Measurements from ENCODE around the gene TIPIN.
"Not testable (repeated sequence)": the region's sequence is repeated elsewhere in the genome, so short reads cannot be mapped to it uniquely, and the experiment has no call there.

The TIPIN gene, protein sequence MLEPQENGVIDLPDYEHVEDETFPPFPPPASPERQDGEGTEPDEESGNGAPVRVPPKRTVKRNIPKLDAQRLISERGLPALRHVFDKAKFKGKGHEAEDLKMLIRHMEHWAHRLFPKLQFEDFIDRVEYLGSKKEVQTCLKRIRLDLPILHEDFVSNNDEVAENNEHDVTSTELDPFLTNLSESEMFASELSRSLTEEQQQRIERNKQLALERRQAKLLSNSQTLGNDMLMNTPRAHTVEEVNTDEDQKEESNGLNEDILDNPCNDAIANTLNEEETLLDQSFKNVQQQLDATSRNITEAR

DNA sequence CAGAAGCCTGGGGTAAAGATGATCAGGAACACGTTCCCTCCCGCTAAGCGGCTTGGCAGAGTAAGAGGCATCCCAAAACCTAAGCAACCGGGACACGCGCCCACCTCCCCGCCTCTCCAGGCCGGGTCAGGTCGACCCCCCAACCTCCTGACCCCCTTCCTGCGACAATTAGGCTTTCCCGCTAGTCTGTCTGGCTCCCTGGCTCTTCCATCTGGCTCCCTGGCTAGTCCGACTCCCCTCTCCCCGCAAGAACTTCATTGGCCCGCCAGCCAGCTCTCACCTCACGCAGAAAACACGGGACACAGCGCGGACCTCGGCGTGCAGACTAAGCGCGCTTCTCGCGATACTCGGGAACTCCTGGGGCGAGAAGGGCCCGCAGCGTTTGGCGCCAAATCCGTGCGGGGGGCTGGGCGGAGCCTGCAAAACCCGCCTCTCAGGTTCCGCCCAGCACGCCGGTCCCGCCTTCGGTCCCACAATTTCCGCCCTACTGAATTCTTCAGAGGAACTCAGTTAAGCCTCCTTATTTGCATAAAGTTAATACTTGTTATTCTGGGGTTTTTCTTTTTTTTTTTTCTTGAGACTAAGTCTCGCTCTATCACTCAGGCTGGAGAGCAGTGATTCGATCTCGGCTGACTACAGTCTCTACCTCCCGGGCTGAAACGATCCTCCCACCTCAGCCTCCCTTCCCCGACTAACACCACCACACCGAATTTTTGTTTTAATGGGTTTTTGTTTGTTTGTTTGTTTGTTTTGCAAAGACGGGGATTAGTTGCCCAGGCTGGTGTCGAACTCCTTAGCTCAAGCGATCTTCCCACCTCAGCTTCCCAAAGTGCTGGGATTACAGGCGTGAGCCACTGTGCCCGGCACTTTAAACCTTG, at the start of gene TIPIN:
Gene TIPIN, minus strand, starts transcription at position 327 of the 878 bp plus-strand sequence. CDS start 3,738 bp downstream, outside the sequence.
- Mint-ChIP-seq H3K27ac (peak within 1 kb of the TSS; percentile 100), H3K27me3 (no peaks in the 10 kb centered on the region), H3K4me3 (peak within 1 kb of the TSS; percentile 98), H3K9me3 (no peaks in the 10 kb centered on the region), H3K36me3 (peaks cover 3% of the 10 kb centered on the region), H3K4me1 (peaks cover 27% of the 10 kb centered on the region)

DNA sequence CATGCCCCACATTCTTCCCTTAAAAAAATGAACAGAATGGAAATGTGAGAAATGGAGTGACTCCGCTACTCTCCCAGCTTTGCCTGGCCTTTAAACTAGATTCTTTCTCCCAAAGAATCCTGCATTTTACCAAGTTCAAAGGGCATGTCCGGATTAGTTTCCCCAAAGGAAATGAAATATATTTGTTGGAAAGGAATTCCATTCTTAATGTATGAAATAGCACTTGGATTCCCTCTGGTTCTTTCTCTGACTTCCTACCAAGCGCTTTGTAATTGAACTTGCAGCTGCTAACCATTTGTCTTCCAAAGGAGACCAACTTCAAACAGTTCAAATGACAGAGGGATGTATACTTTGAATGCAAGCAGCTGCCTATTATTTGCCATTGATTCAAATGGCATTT, 49.1 kb upstream of the TIPIN start:
- H3K27ac Mint-ChIP-seq: no peak overlapping the region
- peaks cover 10% of the 10 kb centered on the region for H3K36me3 Mint-ChIP-seq
- H3K27me3 Mint-ChIP-seq: no peaks in the 10 kb centered on the region
- peaks cover 94% of the 10 kb centered on the region for H3K4me1 Mint-ChIP-seq
- no peaks in the 10 kb centered on the region for H3K9me3 Mint-ChIP-seq
- H3K4me3 Mint-ChIP-seq: no peak overlapping the region

DNA sequence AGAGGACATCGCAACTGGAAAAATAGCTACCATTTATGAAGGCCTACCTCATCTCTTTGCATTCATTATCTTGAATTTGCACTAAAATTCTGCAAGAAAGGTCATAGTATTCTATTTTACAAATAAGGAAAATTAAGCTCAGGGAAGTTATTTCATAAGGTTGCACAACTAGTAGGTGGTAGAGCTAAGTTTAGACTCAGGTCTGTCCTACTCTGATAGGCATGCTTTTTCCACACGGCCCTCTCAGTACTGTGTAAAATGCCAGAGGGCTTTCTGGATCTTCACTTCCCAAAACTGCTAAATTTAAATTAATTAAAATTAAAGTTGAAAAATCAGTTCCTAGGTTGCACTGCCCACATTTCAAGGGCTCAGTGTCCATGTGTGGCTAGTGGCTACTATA, 48.5 kb upstream of the TIPIN start:
- Mint-ChIP-seq H3K9me3 (no peaks in the 10 kb centered on the region), H3K36me3 (peaks cover 13% of the 10 kb centered on the region), H3K27me3 (no peaks in the 10 kb centered on the region), H3K4me3 (peak overlapping the region; percentile 66), H3K4me1 (peaks cover 94% of the 10 kb centered on the region), H3K27ac (no peak overlapping the region)

DNA sequence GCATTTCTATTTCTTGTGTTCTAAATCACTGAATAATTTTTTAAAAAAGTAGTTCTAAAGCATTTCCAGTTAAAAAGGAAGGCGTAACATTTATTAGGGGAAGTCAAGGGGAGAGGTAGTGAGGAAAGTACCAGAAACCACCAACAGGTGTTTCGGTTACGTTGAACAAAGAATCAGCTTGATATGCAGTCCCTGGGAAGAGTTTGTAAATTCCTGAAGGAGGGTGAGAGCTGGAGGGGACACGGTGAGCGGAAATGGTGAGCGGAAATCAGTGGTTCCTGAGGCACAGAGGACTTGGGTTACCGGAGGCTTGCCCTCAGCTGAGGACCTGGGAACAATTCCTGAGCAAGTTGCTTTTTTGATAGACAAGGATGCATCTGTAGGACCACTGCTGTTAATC, 48.0 kb upstream of the TIPIN start:
- Mint-ChIP-seq H3K36me3 (peaks cover 11% of the 10 kb centered on the region), H3K27me3 (no peaks in the 10 kb centered on the region), H3K4me1 (peaks cover 90% of the 10 kb centered on the region), H3K4me3 (peak overlapping the region; percentile 66), H3K27ac (no peak overlapping the region), H3K9me3 (no peaks in the 10 kb centered on the region)

DNA sequence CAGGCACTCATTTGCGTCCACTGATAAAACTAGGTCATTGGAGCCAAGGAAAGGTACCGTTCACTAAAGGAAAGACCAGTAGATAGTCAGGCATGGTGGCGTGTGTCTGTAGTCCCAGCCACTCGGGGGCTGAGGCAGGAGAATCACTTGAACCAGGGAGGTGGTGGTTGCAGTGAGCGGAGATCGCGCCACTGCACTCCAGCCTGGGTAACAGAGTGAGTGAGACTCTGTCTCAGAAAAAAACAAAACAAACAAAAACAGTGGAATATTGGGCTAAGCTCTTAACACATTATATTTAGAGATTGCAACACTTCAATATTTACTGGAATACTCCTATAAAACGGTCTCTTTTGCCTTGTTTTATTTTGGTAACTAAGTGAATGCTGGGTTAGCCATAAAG, 47.6 kb upstream of the TIPIN start:
- peaks cover 86% of the 10 kb centered on the region for H3K4me1 Mint-ChIP-seq
- H3K4me3 Mint-ChIP-seq: peak overlapping the region; percentile 66
- H3K27me3 Mint-ChIP-seq: no peaks in the 10 kb centered on the region
- H3K36me3 Mint-ChIP-seq: peaks cover 11% of the 10 kb centered on the region
- H3K27ac Mint-ChIP-seq: no peak overlapping the region
- H3K9me3 Mint-ChIP-seq: no peaks in the 10 kb centered on the region

DNA sequence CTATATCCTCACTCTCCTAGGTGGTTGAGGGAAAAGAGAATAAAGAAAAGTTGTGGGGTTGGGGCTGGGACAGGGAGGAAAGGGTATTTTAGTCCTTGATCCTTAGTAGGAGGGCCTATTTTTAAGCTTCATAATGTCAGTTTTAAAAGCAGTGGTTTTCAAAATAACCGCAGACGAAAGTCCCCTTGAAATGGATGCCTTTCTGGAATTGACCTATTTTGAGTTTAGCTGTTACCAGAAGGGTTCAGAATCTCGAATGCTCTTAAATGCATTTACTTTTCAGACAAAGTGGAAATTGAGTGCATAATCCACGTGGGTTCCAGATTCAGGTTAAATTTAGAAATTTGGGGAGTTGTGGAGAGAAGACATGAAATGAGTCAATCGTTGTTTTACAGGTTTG, 46.8 kb upstream of the TIPIN start:
- H3K4me1 Mint-ChIP-seq: peaks cover 78% of the 10 kb centered on the region
- peaks cover 11% of the 10 kb centered on the region for H3K36me3 Mint-ChIP-seq
- H3K4me3 Mint-ChIP-seq: no peak overlapping the region
- H3K9me3 Mint-ChIP-seq: no peaks in the 10 kb centered on the region
- H3K27me3 Mint-ChIP-seq: no peaks in the 10 kb centered on the region
- H3K27ac Mint-ChIP-seq: no peak overlapping the region

DNA sequence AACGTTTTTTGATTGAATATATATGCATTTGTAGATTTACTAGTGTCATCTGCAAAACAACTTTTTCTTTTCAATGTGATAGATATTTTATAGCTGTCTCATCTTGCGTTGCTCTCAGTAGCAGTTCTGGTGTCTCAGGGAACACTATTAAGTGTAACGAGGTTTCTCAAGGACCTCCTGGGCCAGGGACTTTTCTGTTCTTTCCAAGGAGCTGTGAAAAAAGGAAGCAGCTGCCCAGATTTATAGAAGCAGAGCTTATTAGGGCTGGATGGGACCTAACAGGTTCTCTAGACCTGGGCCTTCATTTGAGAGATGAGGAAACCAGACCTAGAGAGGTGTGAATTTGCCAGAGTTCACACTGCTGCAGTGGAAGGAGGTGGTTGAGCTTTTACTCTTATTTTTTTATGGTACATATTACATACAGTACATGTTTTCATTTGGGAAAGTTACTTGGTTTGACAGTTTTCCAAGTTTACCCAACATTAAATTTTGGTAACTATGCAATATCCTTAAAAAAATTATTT, 46.3 kb upstream of the TIPIN start:
- Mint-ChIP-seq H3K27ac (peak overlapping the region; percentile 77), H3K36me3 (peaks cover 11% of the 10 kb centered on the region), H3K4me3 (peak overlapping the region; percentile 3), H3K9me3 (no peaks in the 10 kb centered on the region), H3K4me1 (peaks cover 78% of the 10 kb centered on the region), H3K27me3 (no peaks in the 10 kb centered on the region)

DNA sequence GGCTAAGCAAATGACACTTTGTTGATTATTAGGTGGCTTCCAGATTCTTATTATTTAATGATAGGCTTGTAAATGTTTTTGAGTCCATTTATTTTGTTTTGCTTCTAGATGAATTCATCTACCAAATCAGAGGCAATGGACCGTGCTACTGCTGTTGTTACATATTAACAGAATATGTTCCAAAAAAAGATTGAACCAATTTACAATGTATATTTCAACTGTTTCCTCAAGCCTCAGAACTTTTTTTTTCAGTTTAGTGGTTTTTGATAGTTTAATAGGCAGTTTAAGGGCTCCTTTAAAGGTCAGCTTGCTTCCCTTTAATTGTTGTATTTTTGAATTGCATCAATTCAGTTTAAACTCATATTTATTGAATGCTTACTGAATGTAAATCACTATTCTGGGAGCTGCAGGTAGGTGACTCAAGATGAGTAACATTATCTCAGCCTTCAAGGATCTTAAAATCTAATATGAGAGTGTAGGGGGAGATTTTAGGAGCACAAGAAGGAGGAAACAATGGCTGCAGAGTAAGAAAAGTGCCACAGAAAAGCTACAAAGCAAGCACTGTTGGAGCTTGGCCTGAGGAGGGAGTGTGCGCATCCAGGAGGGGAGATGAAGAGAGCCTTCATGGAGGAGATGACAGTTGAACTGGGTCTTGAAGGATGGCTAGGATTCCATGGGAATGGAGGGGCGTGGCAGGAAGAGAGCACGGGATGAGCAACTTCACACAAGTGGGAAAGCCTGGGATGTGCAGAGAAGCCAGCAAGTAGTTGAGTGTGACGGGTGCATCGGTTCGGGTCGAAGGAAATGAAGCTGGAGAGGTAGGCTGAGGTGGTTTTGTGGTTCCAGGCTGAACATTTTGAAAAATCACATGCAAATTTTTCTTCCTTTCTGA, 44.9 kb upstream of the TIPIN start:
- no peaks in the 10 kb centered on the region for H3K27me3 Mint-ChIP-seq
- no peaks in the 10 kb centered on the region for H3K9me3 Mint-ChIP-seq
- H3K36me3 Mint-ChIP-seq: peaks cover 9% of the 10 kb centered on the region
- H3K4me3 Mint-ChIP-seq: peak overlapping the region; percentile 79
- peaks cover 73% of the 10 kb centered on the region for H3K4me1 Mint-ChIP-seq
- peak overlapping the region; percentile 68 for H3K27ac Mint-ChIP-seq

DNA sequence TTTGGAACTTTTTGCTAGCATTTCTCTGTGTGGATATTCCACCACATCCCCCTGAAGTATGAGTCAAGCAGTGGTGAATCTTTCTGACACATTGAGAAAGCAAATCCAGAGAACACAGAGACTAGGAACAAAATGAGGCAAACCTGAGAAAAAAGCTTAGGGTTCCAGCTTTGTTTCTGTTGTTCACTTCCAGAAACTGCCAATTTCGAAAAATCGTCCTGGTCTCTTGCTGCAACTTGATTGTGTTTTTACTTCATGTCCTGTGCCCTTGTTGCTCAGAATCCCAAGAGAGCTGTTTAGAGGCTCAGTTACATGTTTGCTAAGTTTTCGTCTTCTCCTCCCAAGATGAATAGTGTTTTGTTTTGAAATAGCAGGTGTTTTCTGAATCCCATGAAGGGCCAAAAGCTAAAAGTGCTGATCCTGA, 43.9 kb upstream of the TIPIN start:
- Mint-ChIP-seq H3K9me3 (no peaks in the 10 kb centered on the region), H3K36me3 (peaks cover 6% of the 10 kb centered on the region)

DNA sequence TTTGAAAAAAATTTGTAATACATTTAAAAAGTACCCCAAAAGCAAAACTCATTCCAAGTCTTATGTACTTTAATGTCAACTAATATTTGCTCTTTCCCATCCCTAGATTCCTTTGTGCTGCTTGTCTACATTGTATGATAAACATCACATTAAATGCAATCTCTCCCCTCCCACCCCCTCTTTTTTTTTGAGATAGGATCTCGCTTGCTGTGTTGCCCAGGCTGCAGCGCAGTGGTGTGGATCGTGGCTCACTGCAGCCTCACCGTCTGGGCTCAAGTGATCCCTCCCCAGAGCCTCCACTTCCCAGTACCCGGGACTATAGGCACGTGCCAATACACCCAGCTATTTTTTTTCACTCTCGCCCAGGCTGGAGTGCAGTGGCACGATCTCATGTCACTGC, 42.8 kb upstream of the TIPIN start:
- Mint-ChIP-seq H3K9me3 (no peaks in the 10 kb centered on the region), H3K27ac (no peak overlapping the region), H3K4me1 (peaks cover 76% of the 10 kb centered on the region), H3K4me3 (no peak overlapping the region), H3K27me3 (no peaks in the 10 kb centered on the region), H3K36me3 (peaks cover 5% of the 10 kb centered on the region)

More for the DNA sequence above, 43.9 kb upstream of the TIPIN start:
- no peaks in the 10 kb centered on the region for H3K27me3 Mint-ChIP-seq
- H3K4me3 Mint-ChIP-seq: peak overlapping the region; percentile 49
- peaks cover 72% of the 10 kb centered on the region for H3K4me1 Mint-ChIP-seq
- peak overlapping the region; percentile 46 for H3K27ac Mint-ChIP-seq

DNA sequence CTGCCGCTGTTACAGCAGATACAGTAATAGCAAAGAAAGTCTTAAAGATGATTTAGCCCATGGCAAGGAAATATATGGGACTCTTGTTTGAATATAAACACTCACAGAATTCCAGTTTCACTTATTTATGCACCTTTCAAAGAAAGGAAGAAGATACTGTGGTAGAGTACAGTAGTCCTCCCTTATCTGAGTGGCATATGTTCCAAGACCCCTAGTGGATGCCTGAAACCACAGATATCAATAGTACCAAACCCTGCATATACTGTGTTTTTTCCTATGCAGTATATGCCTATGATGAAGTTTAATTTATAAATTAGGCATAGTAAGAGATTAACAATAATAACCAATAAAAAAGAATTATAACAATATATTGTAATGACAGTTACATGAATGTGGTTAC, 38.4 kb upstream of the TIPIN start:
- Mint-ChIP-seq H3K4me1 (peaks cover 75% of the 10 kb centered on the region), H3K4me3 (no peak overlapping the region), H3K36me3 (peaks cover 2% of the 10 kb centered on the region), H3K27ac (no peak overlapping the region), H3K27me3 (no peaks in the 10 kb centered on the region), H3K9me3 (no peaks in the 10 kb centered on the region)

DNA sequence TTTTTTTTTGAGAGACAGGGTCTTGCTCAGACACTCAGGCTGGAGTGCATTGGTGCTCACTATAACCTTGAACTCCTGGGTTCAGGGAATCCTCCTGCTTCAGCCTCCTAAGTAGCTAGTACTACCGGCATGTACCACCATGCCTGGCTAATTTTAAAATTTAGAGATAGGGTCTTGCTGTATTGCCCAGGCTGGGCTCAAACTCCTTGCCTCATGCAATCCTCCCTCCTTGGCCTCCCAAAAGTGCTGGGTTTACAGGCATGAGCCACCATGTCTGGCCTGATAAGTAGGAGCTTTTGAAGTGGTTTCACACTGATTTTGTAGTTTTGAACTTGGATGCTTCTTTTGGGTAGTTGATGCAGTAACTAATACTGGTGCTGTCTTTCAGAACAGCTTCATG, 38.0 kb upstream of the TIPIN start:
- Mint-ChIP-seq H3K27me3 (no peaks in the 10 kb centered on the region), H3K9me3 (no peaks in the 10 kb centered on the region), H3K36me3 (peaks cover 2% of the 10 kb centered on the region), H3K27ac (peak overlapping the region; percentile 41), H3K4me3 (no peak overlapping the region), H3K4me1 (peaks cover 78% of the 10 kb centered on the region)

DNA sequence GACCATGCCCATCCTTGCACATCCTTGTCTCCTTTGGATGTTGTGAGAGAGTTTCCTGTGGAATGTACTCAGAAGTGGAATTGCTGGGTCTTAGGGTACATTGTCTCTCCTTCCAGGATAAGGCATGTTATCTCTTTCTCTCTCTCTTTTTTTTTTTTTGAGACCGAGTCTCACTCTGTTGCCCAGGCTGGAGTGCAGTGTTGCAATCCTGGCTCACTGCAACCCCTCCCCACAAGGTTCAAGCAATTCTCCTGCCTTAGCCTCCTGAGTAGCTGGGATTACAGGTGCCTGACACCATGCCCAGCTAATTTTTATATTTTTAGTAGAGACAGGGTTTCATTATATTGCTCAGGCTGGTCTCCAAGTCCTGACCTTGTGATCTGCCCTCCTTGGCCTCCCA, 36.6 kb upstream of the TIPIN start:
- not testable (repeated sequence) for H3K9me3 Mint-ChIP-seq, H3K36me3 Mint-ChIP-seq, H3K27me3 Mint-ChIP-seq, H3K4me3 Mint-ChIP-seq
- Mint-ChIP-seq H3K27ac (peak overlapping the region; percentile 35), H3K4me1 (peaks cover 88% of the 10 kb centered on the region)

DNA sequence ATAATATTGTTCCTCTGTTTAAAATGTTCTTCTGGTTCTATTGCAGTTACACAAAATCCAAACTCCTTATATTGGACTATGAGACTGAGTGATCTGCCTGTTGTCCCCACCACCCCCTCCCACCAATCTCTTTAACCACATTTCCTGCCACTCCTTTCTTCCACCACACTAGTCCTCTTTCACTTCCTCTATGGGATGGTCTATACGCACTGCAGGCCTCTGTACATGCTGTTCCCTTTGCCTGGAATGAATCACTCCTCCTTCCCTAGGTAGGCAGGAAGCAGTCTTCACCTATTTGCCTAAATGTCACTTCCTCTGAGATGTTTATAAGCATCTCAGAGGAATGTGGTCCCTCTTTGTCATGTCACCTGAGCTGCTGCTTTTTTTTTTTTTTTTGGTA, 34.2 kb upstream of the TIPIN start:
- Mint-ChIP-seq H3K36me3 (peaks cover 4% of the 10 kb centered on the region), H3K4me3 (peak overlapping the region; percentile 69), H3K9me3 (no peaks in the 10 kb centered on the region), H3K27ac (peak overlapping the region; percentile 81), H3K27me3 (no peaks in the 10 kb centered on the region), H3K4me1 (peaks cover 84% of the 10 kb centered on the region)

DNA sequence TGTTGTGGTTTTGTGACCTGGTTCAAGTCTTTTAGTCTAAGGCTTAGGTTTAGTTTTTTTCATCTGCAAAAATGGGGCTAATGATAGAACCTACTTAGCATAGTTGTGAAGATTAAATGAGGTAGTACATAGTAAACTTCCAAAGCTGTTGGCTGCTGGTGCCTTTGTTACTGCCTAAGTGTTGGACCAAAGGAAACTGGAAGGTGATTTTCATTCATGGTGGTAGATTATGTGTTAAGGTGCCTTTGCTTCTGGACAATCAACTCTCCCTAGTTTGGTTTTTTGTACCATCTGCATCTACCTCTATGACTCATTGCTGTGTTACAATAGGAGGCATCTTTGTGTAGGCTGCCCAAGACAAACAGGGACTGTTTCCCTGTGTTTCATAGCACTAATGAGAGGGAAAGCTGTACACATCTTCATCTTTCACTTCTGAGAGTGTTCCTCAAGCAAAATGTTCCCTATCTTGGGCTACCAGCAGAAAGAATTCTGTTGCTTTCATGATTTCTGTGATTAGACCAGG, 33.4 kb upstream of the TIPIN start:
- Mint-ChIP-seq H3K4me3 (peak overlapping the region; percentile 97), H3K36me3 (peaks cover 4% of the 10 kb centered on the region), H3K9me3 (no peaks in the 10 kb centered on the region), H3K4me1 (peaks cover 81% of the 10 kb centered on the region), H3K27me3 (no peaks in the 10 kb centered on the region), H3K27ac (peak overlapping the region; percentile 36)

Data from activated naive CD4-positive, alpha-beta T cell treated with anti-CD3 and anti-CD28 coated beads, Interleukin-2, amount 50 U/mL, for 24 hours (primary cell).